ENCODE results near the gene NOTUM.

Gene NOTUM

DNA sequence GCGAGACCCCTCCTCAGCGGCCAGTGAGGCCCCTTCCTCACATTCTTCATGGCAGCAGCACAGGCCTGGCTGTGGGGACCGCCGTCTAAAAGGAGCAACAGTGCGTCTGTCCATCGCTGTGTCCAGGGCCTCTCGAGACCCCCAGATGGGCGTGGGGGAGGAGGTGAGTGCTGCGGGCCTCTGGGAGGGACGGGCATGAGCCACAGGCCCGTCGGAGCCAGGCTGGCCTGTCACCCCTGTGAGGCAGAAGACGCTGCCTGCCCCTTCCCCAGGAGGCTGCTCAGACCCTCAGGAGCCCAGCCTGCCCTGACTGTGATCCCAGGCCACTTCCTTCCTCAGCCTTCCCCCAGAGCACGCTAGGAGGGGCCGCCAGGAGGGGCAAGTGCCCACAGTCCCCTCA is 21.8 kb downstream of the NOTUM start:
- TF ChIP-seq, protein P1, sequence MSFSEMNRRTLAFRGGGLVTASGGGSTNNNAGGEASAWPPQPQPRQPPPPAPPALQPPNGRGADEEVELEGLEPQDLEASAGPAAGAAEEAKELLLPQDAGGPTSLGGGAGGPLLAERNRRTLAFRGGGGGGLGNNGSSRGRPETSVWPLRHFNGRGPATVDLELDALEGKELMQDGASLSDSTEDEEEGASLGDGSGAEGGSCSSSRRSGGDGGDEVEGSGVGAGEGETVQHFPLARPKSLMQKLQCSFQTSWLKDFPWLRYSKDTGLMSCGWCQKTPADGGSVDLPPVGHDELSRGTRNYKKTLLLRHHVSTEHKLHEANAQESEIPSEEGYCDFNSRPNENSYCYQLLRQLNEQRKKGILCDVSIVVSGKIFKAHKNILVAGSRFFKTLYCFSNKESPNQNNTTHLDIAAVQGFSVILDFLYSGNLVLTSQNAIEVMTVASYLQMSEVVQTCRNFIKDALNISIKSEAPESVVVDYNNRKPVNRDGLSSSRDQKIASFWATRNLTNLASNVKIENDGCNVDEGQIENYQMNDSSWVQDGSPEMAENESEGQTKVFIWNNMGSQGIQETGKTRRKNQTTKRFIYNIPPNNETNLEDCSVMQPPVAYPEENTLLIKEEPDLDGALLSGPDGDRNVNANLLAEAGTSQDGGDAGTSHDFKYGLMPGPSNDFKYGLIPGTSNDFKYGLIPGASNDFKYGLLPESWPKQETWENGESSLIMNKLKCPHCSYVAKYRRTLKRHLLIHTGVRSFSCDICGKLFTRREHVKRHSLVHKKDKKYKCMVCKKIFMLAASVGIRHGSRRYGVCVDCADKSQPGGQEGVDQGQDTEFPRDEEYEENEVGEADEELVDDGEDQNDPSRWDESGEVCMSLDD (tag by site-specific recombination; IDR thresholded peaks at IDR 0.05): no peak
- no peak for TF ChIP-seq SCRT2 (tag by site-specific recombination; IDR thresholded peaks at IDR 0.05)
- no peak for TF ChIP-seq ZFHX2 (tag by site-specific recombination; conservative IDR thresholded peaks at IDR 0.05)
- no peak for TF ChIP-seq ZBTB1 (tag by site-specific recombination; IDR thresholded peaks at IDR 0.05)
- TF ChIP-seq ZNF341 (tag by site-specific recombination; IDR thresholded peaks at IDR 0.05; ENCODE audit: low read depth): no peak
- no peak for TF ChIP-seq REPIN1 (tag by site-specific recombination; IDR thresholded peaks at IDR 0.05; ENCODE audit: low read depth)
- no peak for TF ChIP-seq ZBTB20 (tag by site-specific recombination; IDR thresholded peaks at IDR 0.05)
- TF ChIP-seq ZNF658 (tag by site-specific recombination; IDR thresholded peaks at IDR 0.05): no peak
- TF ChIP-seq ZNF37A (tag by site-specific recombination; IDR thresholded peaks at IDR 0.05): no peak
- no peak for TF ChIP-seq ZNF169 (tag by site-specific recombination; IDR thresholded peaks at IDR 0.05)
- no peak for TF ChIP-seq ZNF292 (tag by site-specific recombination; IDR thresholded peaks at IDR 0.05; ENCODE audit: borderline replicate concordance, low read depth)
- no peak for TF ChIP-seq ZNF221 (tag by site-specific recombination; IDR thresholded peaks at IDR 0.05; ENCODE audit: borderline replicate concordance)
- TF ChIP-seq GLIS2 (tag by site-specific recombination; IDR thresholded peaks at IDR 0.05): no peak
- POLR2A ChIA-PET: no interaction called here
- H3K9me3 ChIP-seq (ENCODE audit: control insufficient read depth, insufficient read depth, low read depth, low read length): no peaks in the 10 kb centered on the region
- H3K4me3 ChIP-seq (ENCODE audit: low read depth, low read length): no peak overlapping the region
- CTCF ChIA-PET: interaction anchor here (1.0 to 1.1 kb wide), 2 partner anchors 11 to 20 kb away, joined by 3 to 4 read pairs; no protein-coding TSS in a partner anchor
- H3K4me1 ChIP-seq (ENCODE audit: control insufficient read depth, insufficient read depth, low read length): peaks cover 2% of the 10 kb centered on the region; the same call in 1 of the 2 replicates
- peaks cover 0 to 10% of the 10 kb centered on the region in 2 experiments; a peak in 1 of 3 replicates for H3K36me3 ChIP-seq (ENCODE audit: control insufficient read depth in 2 of 2, insufficient read depth in 1 of 2, low read length in 2 of 2)
- H3K27ac ChIP-seq (ENCODE audit: extremely low read depth, low read depth, low read length): no peak overlapping the region

- H3K4me1 ChIP-seq (ENCODE audit: control insufficient read depth, insufficient read depth, low read length): no peaks in the 10 kb centered on the region; the same call in 1 of the 2 replicates
- ChIA-PET CTCF (interaction anchor here (0.7 to 1.4 kb wide), 3 partner anchors 8 to 24 kb away, joined by 3 read pairs; partner anchors contain the start of gene MAFG), POLR2A (interaction anchor here (0.6 to 1.0 kb wide), 2 partner anchors 8 to 116 kb away, joined by 3 to 5 read pairs; partner anchors contain the start of gene MAFG)
- no peak overlapping the region for H3K4me3 ChIP-seq (ENCODE audit: low read depth, low read length)
- no peak overlapping the region for H3K27ac ChIP-seq (ENCODE audit: extremely low read depth, low read depth, low read length)
- TF ChIP-seq KLF17 (tag by site-specific recombination; IDR thresholded peaks at IDR 0.05): no peak
- TF ChIP-seq EGR2 (tag by site-specific recombination; IDR thresholded peaks at IDR 0.05; ENCODE audit: low read depth): 0 out of 2 replicates have a peak, but pooled peaks have one; percentile 18
- peak; percentile 18; the same call in 1 of the 2 replicates for TF ChIP-seq ZNF600 (tag by site-specific recombination; IDR thresholded peaks at IDR 0.05)
- no peak for TF ChIP-seq GLI2 (tag by site-specific recombination; IDR thresholded peaks at IDR 0.05; ENCODE audit: borderline replicate concordance, low read depth)
- no peak for TF ChIP-seq ZNF843 (tag by site-specific recombination; IDR thresholded peaks at IDR 0.05)
- TF ChIP-seq GLI4 (tag by site-specific recombination; IDR thresholded peaks at IDR 0.05): no peak
- TF ChIP-seq ZFHX2 (tag by site-specific recombination; conservative IDR thresholded peaks at IDR 0.05): peak; percentile 17; the same call in 1 of the 2 replicates
- TF ChIP-seq SCRT2 (tag by site-specific recombination; IDR thresholded peaks at IDR 0.05): 0 out of 2 replicates have a peak, but pooled peaks have one; percentile 5
- H3K36me3 ChIP-seq (ENCODE audit: control insufficient read depth in 2 of 2, insufficient read depth in 1 of 2, low read length in 2 of 2): peaks cover 0 to 13% of the 10 kb centered on the region in 2 experiments; a peak in 1 of 3 replicates
- H3K9me3 ChIP-seq (ENCODE audit: control insufficient read depth, insufficient read depth, low read depth, low read length): no peaks in the 10 kb centered on the region
Measured at GRCh38 chr17:81935709-81936084, 25.3 kb downstream of the NOTUM start.

Data from HEK293 (cell line).